GM06990 (cell line): Measurements from ENCODE around the gene VAV2.

Experiments used
- DNase-seq: peaks from one replicate; pipeline ENCODE4 v3.0.0-alpha.2; 2011; ENCODE audit not compliant: insufficient read length; ENCODE audit errors: extremely low read depth
- H3K27me3 ChIP-seq: replicated peaks from 2 replicates; pipeline ENCODE4 v1.6.0; 2011; ENCODE audit warnings: low read length; ENCODE audit not compliant: control insufficient read depth, insufficient read depth
- H3K36me3 ChIP-seq: 2 replicates; pipeline ENCODE4 v1.5.1; 2011; ENCODE audit warnings: low read length; ENCODE audit not compliant: control insufficient read depth, insufficient read depth
- H3K4me3 ChIP-seq: replicated peaks from 2 replicates; pipeline ENCODE4 v1.5.1; 2011; ENCODE audit warnings: low read depth, mild to moderate bottlenecking, control low read depth, low read length
- CTCF ChIP-seq: IDR thresholded peaks from 2 replicates; pipeline ENCODE4 v1.5.1; 2011; ENCODE audit warnings: low read length, control low read depth, mild to moderate bottlenecking, inconsistent platforms; ENCODE audit not compliant: insufficient read depth, poor library complexity, severe bottlenecking

The VAV2 gene

GRCh38 chr9:133763272-133764183 lies 228.6 kb downstream of the VAV2 start:
- no peak overlapping the region for H3K4me3 ChIP-seq
- no peak for DNase-seq
- no peak for TF ChIP-seq CTCF
- peaks cover 24% of the 10 kb centered on the region for H3K36me3 ChIP-seq
- H3K27me3 ChIP-seq: no peaks in the 10 kb centered on the region

- DNase-seq: no peak
- no peak overlapping the region for H3K4me3 ChIP-seq
- TF ChIP-seq CTCF: no peak
- peaks cover 17% of the 10 kb centered on the region for H3K36me3 ChIP-seq
- H3K27me3 ChIP-seq: no peaks in the 10 kb centered on the region
Measured at GRCh38 chr9:133762488-133763271, 229.4 kb downstream of the VAV2 start.

GRCh38 chr9:133761641-133762248 lies 230.4 kb downstream of the VAV2 start:
- DNase-seq: no peak
- TF ChIP-seq CTCF: no peak
- Histone ChIP-seq H3K27me3 (no peaks in the 10 kb centered on the region), H3K4me3 (no peak overlapping the region), H3K36me3 (peaks cover 14% of the 10 kb centered on the region)

- TF ChIP-seq CTCF: no peak
- no peak overlapping the region for H3K4me3 ChIP-seq
- peaks cover 14% of the 10 kb centered on the region for H3K36me3 ChIP-seq
- no peak for DNase-seq
- H3K27me3 ChIP-seq: no peaks in the 10 kb centered on the region
Measured at GRCh38 chr9:133760713-133761290, 231.3 kb downstream of the VAV2 start.

GRCh38 chr9:133759946-133760345 lies 232.2 kb downstream of the VAV2 start:
- no peak for TF ChIP-seq CTCF
- Histone ChIP-seq H3K27me3 (no peaks in the 10 kb centered on the region), H3K36me3 (peaks cover 14% of the 10 kb centered on the region), H3K4me3 (no peak overlapping the region)
- DNase-seq: no peak
